ENCODE results near the gene CINP.

Gene CINP

DNA sequence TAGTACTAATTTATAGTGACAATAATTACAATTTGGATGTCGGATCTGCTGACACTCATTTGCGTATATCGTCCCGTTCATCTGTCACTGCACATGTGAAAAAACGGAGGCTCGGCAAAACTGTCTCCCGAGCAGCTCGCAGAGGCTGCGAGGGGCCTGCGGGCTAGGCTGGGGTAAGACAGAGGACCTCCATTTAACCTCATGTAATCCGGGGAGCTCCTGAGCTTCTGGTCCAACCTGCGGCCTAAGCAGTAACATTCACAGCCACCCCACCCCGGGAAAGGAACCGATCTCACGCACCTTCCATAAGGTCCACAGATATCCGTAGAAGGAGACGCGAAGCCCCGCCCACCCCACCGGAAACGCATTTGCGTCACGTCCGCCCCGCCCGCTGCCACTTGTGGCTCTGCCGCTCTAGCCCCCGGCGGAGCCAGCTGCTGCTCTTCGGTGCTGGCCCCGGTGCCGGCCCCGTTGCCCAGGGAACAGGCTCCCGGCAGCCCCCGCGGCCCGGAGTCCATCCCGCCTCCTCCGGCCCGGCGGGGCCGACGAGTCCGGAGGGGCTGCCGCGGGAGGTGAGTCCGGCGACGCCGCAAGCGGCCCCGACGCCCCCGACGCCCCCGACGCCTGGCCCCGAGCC lies at the start of gene CINP, which contains the start of gene TECPR2:
TSS of gene CINP (minus strand) at position 346 of the 637 bp plus-strand sequence. CDS start at position 307, 39 bp downstream.
TSS of gene TECPR2 (plus strand) at position 397 of the 637 bp plus-strand sequence. CDS start 13,781 bp downstream, outside the sequence.
- Mint-ChIP-seq H3K4me3 (peak within 1 kb of the TSS; percentile 88), H3K9me3 (no peaks in the 10 kb centered on the region), H3K36me3 (ENCODE audit: low read depth) (peaks cover 11% of the 10 kb centered on the region), H3K4me1 (ENCODE audit: low read depth) (peaks cover 24% of the 10 kb centered on the region), H3K27ac (peak within 1 kb of the TSS; percentile 89), H3K27me3 (ENCODE audit: low read depth) (peaks cover 3% of the 10 kb centered on the region)

DNA sequence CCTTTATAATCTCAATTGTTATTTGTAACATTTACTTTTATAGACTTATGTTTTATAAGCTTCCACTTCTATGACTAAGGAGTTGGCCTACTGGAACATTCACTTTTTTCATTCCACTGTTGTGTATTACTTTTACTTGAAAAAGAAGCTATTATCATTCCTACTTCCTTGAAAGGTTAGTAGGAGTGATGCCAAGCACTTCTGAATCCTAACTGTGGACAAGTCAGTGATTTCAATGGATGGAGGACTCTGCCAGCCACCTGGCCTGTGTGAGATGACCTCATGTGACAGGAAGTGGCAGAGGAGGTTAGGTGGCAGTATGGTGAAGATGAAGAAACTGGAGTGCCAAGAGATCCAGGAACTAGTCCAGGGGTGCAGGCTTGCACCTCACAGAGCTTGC lies 46.0 kb upstream of the CINP start:
- H3K4me3 Mint-ChIP-seq, result no peak overlapping the region
- H3K36me3 Mint-ChIP-seq (ENCODE audit: low read depth), result peaks cover 12% of the 10 kb centered on the region
- no peak overlapping the region for H3K27ac Mint-ChIP-seq
- no peaks in the 10 kb centered on the region for H3K27me3 Mint-ChIP-seq (ENCODE audit: low read depth)
- H3K4me1 Mint-ChIP-seq (ENCODE audit: low read depth), result peaks cover 5% of the 10 kb centered on the region
- no peaks in the 10 kb centered on the region for H3K9me3 Mint-ChIP-seq

- peaks cover 5% of the 10 kb centered on the region for H3K4me1 Mint-ChIP-seq (ENCODE audit: low read depth)
- H3K36me3 Mint-ChIP-seq (ENCODE audit: low read depth), result peaks cover 24% of the 10 kb centered on the region
- peaks cover 14% of the 10 kb centered on the region for H3K9me3 Mint-ChIP-seq
- no peak overlapping the region for H3K4me3 Mint-ChIP-seq
- no peak overlapping the region for H3K27ac Mint-ChIP-seq
- H3K27me3 Mint-ChIP-seq (ENCODE audit: low read depth), result no peaks in the 10 kb centered on the region
Measured at GRCh38 chr14:102407258-102407657, 44.6 kb upstream of the CINP start.

DNA sequence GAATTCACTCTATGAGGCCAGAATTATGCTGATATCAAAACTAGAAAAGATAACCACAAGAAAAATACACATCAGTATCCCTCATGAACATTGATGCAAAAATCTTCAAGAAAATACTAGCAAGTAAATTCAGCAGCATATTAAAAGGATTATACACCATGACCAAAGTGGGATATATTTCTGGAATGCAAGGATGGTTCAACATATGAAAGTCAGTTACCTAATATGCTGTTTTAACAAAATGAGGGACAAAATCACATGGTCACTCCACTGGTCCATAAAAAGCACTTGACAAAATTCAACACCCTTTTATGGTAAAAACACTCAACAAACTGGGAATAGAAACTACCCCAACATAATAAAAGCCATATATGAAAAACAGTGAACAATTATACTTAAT lies 40.3 kb upstream of the CINP start:
- Mint-ChIP-seq H3K4me3 (no peak overlapping the region), H3K9me3 (peaks cover 34% of the 10 kb centered on the region), H3K4me1 (ENCODE audit: low read depth) (no peaks in the 10 kb centered on the region), H3K27me3 (ENCODE audit: low read depth) (no peaks in the 10 kb centered on the region), H3K27ac (no peak overlapping the region), H3K36me3 (ENCODE audit: low read depth) (peaks cover 26% of the 10 kb centered on the region)

DNA sequence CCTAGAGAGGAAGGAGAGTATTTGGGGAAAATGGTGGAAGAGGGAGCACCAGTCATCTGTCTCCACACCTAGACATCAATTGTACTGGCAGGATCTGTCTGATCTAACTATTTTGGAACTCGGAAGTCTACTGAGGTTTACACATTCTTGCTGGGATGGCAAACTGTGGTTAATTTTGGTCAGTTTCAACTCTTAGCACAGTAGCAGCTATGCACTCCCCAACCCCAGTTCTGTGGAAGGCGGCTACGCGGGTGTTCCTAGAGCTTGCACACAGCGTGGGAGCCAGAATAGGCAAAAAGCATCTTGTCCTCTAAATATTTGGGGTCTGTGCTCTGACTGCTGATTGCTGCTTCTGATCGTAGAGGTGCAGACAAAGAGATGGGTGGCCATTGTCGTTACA lies 33.8 kb upstream of the CINP start:
- Mint-ChIP-seq H3K27me3 (ENCODE audit: low read depth) (no peaks in the 10 kb centered on the region), H3K9me3 (peaks cover 27% of the 10 kb centered on the region), H3K4me3 (no peak overlapping the region), H3K27ac (no peak overlapping the region), H3K4me1 (ENCODE audit: low read depth) (peaks cover 6% of the 10 kb centered on the region), H3K36me3 (ENCODE audit: low read depth) (peaks cover 23% of the 10 kb centered on the region)

DNA sequence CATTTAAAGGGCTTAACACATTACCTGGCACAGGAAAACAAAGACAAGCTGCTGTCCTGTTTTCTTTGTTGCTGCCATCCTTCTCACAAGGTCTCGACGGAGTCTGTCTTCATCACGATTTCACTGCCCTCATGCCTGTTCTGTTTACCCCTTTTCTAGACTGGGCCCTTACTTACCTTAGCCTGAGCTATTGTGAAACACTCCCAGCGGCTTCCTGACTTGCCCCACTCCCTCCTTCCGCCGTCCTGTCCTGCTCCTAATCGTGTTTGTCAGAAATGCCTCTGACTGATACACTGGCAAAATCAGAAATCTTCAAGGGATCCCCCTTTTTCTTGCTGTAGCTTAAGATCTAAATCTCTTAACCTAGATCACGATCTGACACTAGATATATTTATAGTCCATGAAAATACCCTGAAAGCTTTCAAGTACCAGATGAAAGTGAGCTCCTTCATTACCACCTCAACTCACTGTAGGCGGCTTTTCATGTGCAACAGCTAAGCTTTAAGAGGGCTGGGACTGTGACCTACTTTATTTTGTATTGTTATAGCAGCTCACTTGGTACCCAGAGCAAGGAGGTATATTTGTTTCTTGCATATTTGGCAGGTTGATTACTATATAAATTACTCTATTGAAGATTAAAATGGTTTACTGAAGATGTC lies 32.2 kb upstream of the CINP start:
- H3K9me3 Mint-ChIP-seq, result peaks cover 27% of the 10 kb centered on the region
- H3K4me1 Mint-ChIP-seq (ENCODE audit: low read depth), result peaks cover 6% of the 10 kb centered on the region
- H3K27me3 Mint-ChIP-seq (ENCODE audit: low read depth), result no peaks in the 10 kb centered on the region
- no peak overlapping the region for H3K4me3 Mint-ChIP-seq
- H3K27ac Mint-ChIP-seq, result no peak overlapping the region
- H3K36me3 Mint-ChIP-seq (ENCODE audit: low read depth), result peaks cover 25% of the 10 kb centered on the region

- no peaks in the 10 kb centered on the region for H3K27me3 Mint-ChIP-seq (ENCODE audit: low read depth)
Measured at GRCh38 chr14:102392506-102392905, 29.8 kb upstream of the CINP start.

GRCh38 chr14:102390064-102390855 lies 27.6 kb upstream of the CINP start:
- Mint-ChIP-seq H3K4me3 (no peak overlapping the region), H3K4me1 (ENCODE audit: low read depth) (peaks cover 6% of the 10 kb centered on the region), H3K36me3 (ENCODE audit: low read depth) (peaks cover 2% of the 10 kb centered on the region), H3K27ac (no peak overlapping the region), H3K9me3 (no peaks in the 10 kb centered on the region), H3K27me3 (ENCODE audit: low read depth) (no peaks in the 10 kb centered on the region)

More at GRCh38 chr14:102392506-102392905, 29.8 kb upstream of the CINP start:
- H3K4me1 Mint-ChIP-seq (ENCODE audit: low read depth), result peaks cover 6% of the 10 kb centered on the region
- H3K27ac Mint-ChIP-seq, result no peak overlapping the region
- peaks cover 15% of the 10 kb centered on the region for H3K36me3 Mint-ChIP-seq (ENCODE audit: low read depth)
- no peak overlapping the region for H3K4me3 Mint-ChIP-seq
- H3K9me3 Mint-ChIP-seq, result peaks cover 13% of the 10 kb centered on the region

GRCh38 chr14:102389246-102389645 lies 26.6 kb upstream of the CINP start:
- Mint-ChIP-seq H3K4me3 (no peak overlapping the region), H3K9me3 (no peaks in the 10 kb centered on the region), H3K27me3 (ENCODE audit: low read depth) (no peaks in the 10 kb centered on the region), H3K36me3 (ENCODE audit: low read depth) (peaks cover 2% of the 10 kb centered on the region), H3K27ac (no peak overlapping the region), H3K4me1 (ENCODE audit: low read depth) (peaks cover 2% of the 10 kb centered on the region)

GRCh38 chr14:102387086-102387485 lies 24.4 kb upstream of the CINP start:
- peaks cover 2% of the 10 kb centered on the region for H3K36me3 Mint-ChIP-seq (ENCODE audit: low read depth)
- no peak overlapping the region for H3K4me3 Mint-ChIP-seq
- no peaks in the 10 kb centered on the region for H3K27me3 Mint-ChIP-seq (ENCODE audit: low read depth)
- H3K27ac Mint-ChIP-seq, result no peak overlapping the region
- no peaks in the 10 kb centered on the region for H3K4me1 Mint-ChIP-seq (ENCODE audit: low read depth)
- no peaks in the 10 kb centered on the region for H3K9me3 Mint-ChIP-seq

- Mint-ChIP-seq H3K27me3 (ENCODE audit: low read depth) (no peaks in the 10 kb centered on the region), H3K4me3 (no peak overlapping the region), H3K36me3 (ENCODE audit: low read depth) (peaks cover 10% of the 10 kb centered on the region), H3K4me1 (ENCODE audit: low read depth) (peaks cover 18% of the 10 kb centered on the region), H3K27ac (no peak overlapping the region), H3K9me3 (no peaks in the 10 kb centered on the region)
Measured at GRCh38 chr14:102378830-102379229, 16.1 kb upstream of the CINP start.

GRCh38 chr14:102377696-102378095 lies 15.0 kb upstream of the CINP start:
- Mint-ChIP-seq H3K27me3 (ENCODE audit: low read depth) (no peaks in the 10 kb centered on the region), H3K36me3 (ENCODE audit: low read depth) (peaks cover 13% of the 10 kb centered on the region), H3K27ac (no peak overlapping the region), H3K9me3 (no peaks in the 10 kb centered on the region), H3K4me1 (ENCODE audit: low read depth) (peaks cover 24% of the 10 kb centered on the region), H3K4me3 (no peak overlapping the region)

- H3K4me1 Mint-ChIP-seq (ENCODE audit: low read depth), result peaks cover 26% of the 10 kb centered on the region
- H3K9me3 Mint-ChIP-seq, result no peaks in the 10 kb centered on the region
- no peaks in the 10 kb centered on the region for H3K27me3 Mint-ChIP-seq (ENCODE audit: low read depth)
- no peak overlapping the region for H3K4me3 Mint-ChIP-seq
- peaks cover 11% of the 10 kb centered on the region for H3K36me3 Mint-ChIP-seq (ENCODE audit: low read depth)
- peak overlapping the region; percentile 33 for H3K27ac Mint-ChIP-seq
Measured at GRCh38 chr14:102375119-102375518, 12.4 kb upstream of the CINP start.

- H3K27me3 Mint-ChIP-seq (ENCODE audit: low read depth), result no peaks in the 10 kb centered on the region
- H3K27ac Mint-ChIP-seq, result no peak overlapping the region
- no peaks in the 10 kb centered on the region for H3K9me3 Mint-ChIP-seq
- peaks cover 9% of the 10 kb centered on the region for H3K36me3 Mint-ChIP-seq (ENCODE audit: low read depth)
- peaks cover 26% of the 10 kb centered on the region for H3K4me1 Mint-ChIP-seq (ENCODE audit: low read depth)
- H3K4me3 Mint-ChIP-seq, result no peak overlapping the region
Measured at GRCh38 chr14:102374264-102374663, 11.6 kb upstream of the CINP start.

Measured in T-helper 1 cell treated with Interleukin-12 subunit alpha and Interleukin-12 subunit beta and Interleukin-4 antibody, amounts not matched to agents 30 μg/mL and 1 μg/mL, for 36 hours (primary cell).